SK-N-SH (cell line): Measurements from ENCODE around the gene SPECC1L. TPM values are rescaled to one million over a fixed set of nuclear protein-coding genes. Genes with fewer than 3 reads are reported as not detected.

Experiments used
- CTCF ChIA-PET: fragments of 300-600, 350-600 bp; formaldehyde crosslinking; extraction: SDS; loops from one replicate; lab custom pipeline; 2021; lab: Yijun Ruan, JAX
- POLR2A ChIA-PET: fragments of 350-600 bp; sonication (Branson Sonifier 250); formaldehyde crosslinking; extraction: SDS; loops from one replicate; lab custom pipeline; 2020; ENCODE audit warnings: antibody characterized with exemption, inconsistent platforms; lab: Yijun Ruan, JAX
- DNase-seq: peaks from one replicate; pipeline ENCODE4 v3.0.0; 2012
- H2AFZ ChIP-seq: fragments of 200-600 bp; sonication (generic); 2 replicates; pipeline ENCODE4 v1.8.1; 2016; ENCODE audit warnings: antibody characterized with exemption, mild to moderate bottlenecking, low read depth
- H3F3A ChIP-seq: fragments of 200-600 bp; sonication (generic); replicated peaks from 2 replicates; pipeline ENCODE3; 2016; ENCODE audit warnings: antibody characterized with exemption, mild to moderate bottlenecking; ENCODE audit not compliant: insufficient read depth
- H3K27ac ChIP-seq, 2 experiments: fragments of 200-500 bp in 1 of 2; fragments of 200-600 bp in 1 of 2; sonication (Bioruptor generic) in 1 of 2; sonication (generic), shearing (Covaris generic) in 1 of 2; 2 replicates each; pipeline versions ENCODE4 v1.5.1 to v1.6.1; 2014 to 2016; ENCODE audit warnings: low read depth in 2 of 2, inconsistent platforms in 1 of 2, low read length in 1 of 2, mild to moderate bottlenecking in 1 of 2, mixed read lengths in 1 of 2
- H3K27me3 ChIP-seq: fragments of 200-600 bp; sonication (generic), shearing (Covaris generic); 2 replicates; pipeline ENCODE4 v1.6.1; 2016; ENCODE audit warnings: mixed run types; ENCODE audit not compliant: insufficient read depth
- H3K36me3 ChIP-seq, 2 experiments: fragments of 200-500 bp in 1 of 2; fragments of 200-600 bp in 1 of 2; sonication (Bioruptor generic) in 1 of 2; sonication (generic) in 1 of 2; replicated peaks in 1 of 2; 2 replicates each; pipeline versions ENCODE3 to v1.5.1; 2014 to 2016; ENCODE audit warnings: low read length in 1 of 2, mild to moderate bottlenecking in 1 of 2; ENCODE audit not compliant: insufficient read depth in 2 of 2, control insufficient read depth in 1 of 2
- H3K4me1 ChIP-seq, 2 experiments: fragments of 200-500 bp in 1 of 2; fragments of 200-600 bp in 1 of 2; sonication (Bioruptor generic) in 1 of 2; sonication (generic), shearing (Covaris generic) in 1 of 2; 2 replicates each; pipeline versions ENCODE4 v1.5.1 to v1.6.1; 2014 to 2016; ENCODE audit warnings: low read depth in 1 of 2, low read length in 1 of 2, mixed run types in 1 of 2; ENCODE audit not compliant: insufficient read depth in 2 of 2, control insufficient read depth in 1 of 2
- H3K4me2 ChIP-seq: fragments of 200-600 bp; sonication (generic), shearing (Covaris generic); 2 replicates; pipeline ENCODE4 v1.6.1; 2017; ENCODE audit warnings: mixed run types
- H3K4me3 ChIP-seq, 2 experiments: fragments of 200-500 bp in 1 of 2; fragments of 200-600 bp in 1 of 2; sonication (Bioruptor generic) in 1 of 2; sonication (generic), shearing (Covaris generic) in 1 of 2; 2 replicates each; pipeline versions ENCODE4 v1.5.1 to v1.8.1; 2014 to 2016; ENCODE audit warnings: low read depth in 2 of 2, inconsistent platforms in 1 of 2, low read length in 1 of 2, mild to moderate bottlenecking in 1 of 2, mixed read lengths in 1 of 2, moderate library complexity in 1 of 2
- H3K79me2 ChIP-seq: fragments of 200-600 bp; sonication (generic); 2 replicates; pipeline ENCODE4 v1.8.1; 2017; ENCODE audit warnings: mild to moderate bottlenecking; ENCODE audit not compliant: insufficient read depth
- H3K9ac ChIP-seq: fragments of 200-600 bp; sonication (generic); 2 replicates; pipeline ENCODE4 v1.6.1; 2017; ENCODE audit warnings: mixed run types
- H3K9me2 ChIP-seq: fragments of 200-600 bp; sonication (generic); 2 replicates; pipeline ENCODE4 v1.6.1; 2017; ENCODE audit warnings: mixed run types
- H3K9me3 ChIP-seq: fragments of 200-600 bp; sonication (generic); 2 replicates; pipeline ENCODE4 v1.6.1; 2017; ENCODE audit warnings: mixed run types, mild to moderate bottlenecking, moderate library complexity
- H4K20me1 ChIP-seq: fragments of 200-600 bp; sonication (generic); 2 replicates; pipeline ENCODE4 v1.6.1; 2017; ENCODE audit warnings: mild to moderate bottlenecking, mixed run types; ENCODE audit not compliant: insufficient read depth
- EZH2phosphoT487 ChIP-seq: fragments of 200-600 bp; sonication (generic); IDR thresholded peaks from 2 replicates; pipeline ENCODE4 v1.6.1; 2017; ENCODE audit warnings: low read depth, mixed run types, mild to moderate bottlenecking, antibody characterized with exemption, moderate library complexity, borderline replicate concordance
- FOXJ3 ChIP-seq: sonication (generic); formaldehyde crosslinking; IDR thresholded peaks from 2 replicates; pipeline ENCODE4 v1.5.1; 2020; ENCODE audit warnings: mild to moderate bottlenecking, missing genetic modification reagents
- GABPA ChIP-seq: IDR thresholded peaks from 2 replicates; pipeline ENCODE4 v1.4.0; 2012; ENCODE audit warnings: low read depth, mild to moderate bottlenecking
- IRF3 ChIP-seq: fragments of 150-350 bp; IDR thresholded peaks from 2 replicates; pipeline ENCODE4 v1.6.1; 2016; ENCODE audit warnings: mild to moderate bottlenecking, low read depth, low read length
- MAX ChIP-seq: IDR thresholded peaks from 2 replicates; pipeline ENCODE4 v1.4.0; 2012; ENCODE audit warnings: low read depth
- MEF2A ChIP-seq: IDR thresholded peaks from 2 replicates; pipeline ENCODE4 v1.4.0; 2012; ENCODE audit warnings: low read depth, borderline replicate concordance
- PBX3 ChIP-seq: IDR thresholded peaks from 2 replicates; pipeline ENCODE4; 2012
- RAD21 ChIP-seq: IDR thresholded peaks from 2 replicates; pipeline ENCODE4 v1.6.1; 2012; ENCODE audit warnings: mild to moderate bottlenecking, low read length
- RCOR1 ChIP-seq: fragments of 150-350 bp; IDR thresholded peaks from 2 replicates; pipeline ENCODE4 v1.6.1; 2017; ENCODE audit warnings: antibody characterized with exemption, low read length
- USF1 ChIP-seq: IDR thresholded peaks from 2 replicates; pipeline ENCODE4 v1.4.0; 2012; ENCODE audit warnings: low read depth, borderline replicate concordance
- USF2 ChIP-seq: fragments of 150-350 bp; IDR thresholded peaks from 2 replicates; pipeline ENCODE4 v1.6.1; 2017; ENCODE audit warnings: antibody characterized with exemption, low read length, low read depth, borderline replicate concordance
- WGBS: methylation state at CpG from one replicate; pipeline ENCODE4 v1.1.6; 2017; ENCODE audit warnings: low lambda C conversion rate; 5-methylcytosine and 5-hydroxymethylcytosine counted together
- polyA plus RNA-seq, 3 experiments: library from polyadenylated mRNA; depleted of rRNA; stranded (reverse); fragments of >200 nt; gene quantifications; 2 replicates each; pipeline ENCODE4 v1.2.3, GENCODE V29; 2012

SPECC1L gene
- polyA plus RNA-seq, 1 of the 3 experiments (the other 2 are of a cell fraction): 22.9 TPM

- peaks cover 13 to 44% of the 10 kb centered on the region in 2 experiments for H3K36me3 ChIP-seq
- peak; percentile 15 for DNase-seq
- H3K4me3 ChIP-seq: no peak overlapping the region
- H4K20me1 ChIP-seq: no peaks in the 10 kb centered on the region
- H3K9ac ChIP-seq: no peak overlapping the region
- H3K4me1 ChIP-seq: peaks cover 0 to 79% of the 10 kb centered on the region in 2 experiments; a peak in 2 of 4 replicates
- POLR2A ChIA-PET: no interaction called here
- peaks cover 4% of the 10 kb centered on the region for H3F3A ChIP-seq
- WGBS: 96% methylated on average over 3 of the region's 16 CpGs
- H3K4me2 ChIP-seq: no peak overlapping the region
- H3K9me2 ChIP-seq: no peaks in the 10 kb centered on the region
- TF ChIP-seq RCOR1 (no peak), GABPA (no peak), EZH2phosphoT487 (no peak), USF1 (no peak), USF2 (no peak), RAD21 (no peak), IRF3 (no peak)
- CTCF ChIA-PET: interaction anchor here (0.7 to 2.2 kb wide), 8 partner anchors 9 to 104 kb away, joined by 3 to 7 read pairs (median 5); no protein-coding TSS in a partner anchor
- no peaks in the 10 kb centered on the region for H3K79me2 ChIP-seq
- H3K27me3 ChIP-seq: no peaks in the 10 kb centered on the region
- H3K9me3 ChIP-seq: no peaks in the 10 kb centered on the region
- peak overlapping the region in 1 of 2 experiments; percentile 97; a peak in 1 of 4 replicates for H3K27ac ChIP-seq
- H2AFZ ChIP-seq: no peak overlapping the region
Observed at GRCh38 chr22:24417901-24418641, 147.4 kb downstream of the SPECC1L start.

- no peaks in the 10 kb centered on the region for H3K27me3 ChIP-seq
- no peaks in the 10 kb centered on the region for H3K79me2 ChIP-seq
- ChIA-PET CTCF (interaction anchor here (0.8 to 2.0 kb wide), 4 partner anchors 10 to 103 kb away, joined by 4 to 7 read pairs (median 5); no protein-coding TSS in a partner anchor), POLR2A (interaction anchor here (0.7 kb wide), 1 partner anchor 16 kb away, joined by 3 read pairs; no protein-coding TSS in a partner anchor)
- H3K9me3 ChIP-seq: no peaks in the 10 kb centered on the region
- no peak overlapping the region for H3K4me3 ChIP-seq
- TF ChIP-seq FOXJ3 (CRISPR knock-in tag) (no peak), PBX3 (no peak), MAX (no peak), MEF2A (no peak)
- peak; percentile 19 for DNase-seq
- no peak overlapping the region for H2AFZ ChIP-seq
- H3K36me3 ChIP-seq: peaks cover 8 to 39% of the 10 kb centered on the region in 2 experiments
- H4K20me1 ChIP-seq: no peaks in the 10 kb centered on the region
- H3F3A ChIP-seq: peaks cover 4% of the 10 kb centered on the region
- peak overlapping the region in 1 of 2 experiments; percentile 54; a peak in 1 of 4 replicates for H3K27ac ChIP-seq
- H3K9ac ChIP-seq: no peak overlapping the region
- H3K4me1 ChIP-seq: peaks cover 0 to 79% of the 10 kb centered on the region in 2 experiments; a peak in 2 of 4 replicates
- no peak overlapping the region for H3K4me2 ChIP-seq
- H3K9me2 ChIP-seq: no peaks in the 10 kb centered on the region
- 93% methylated on average over 11 of the region's 16 CpGs for WGBS
Observed at GRCh38 chr22:24418786-24419474, 148.3 kb downstream of the SPECC1L start.
